ENCODE measurements around the gene SDF2L1.
"Not testable (repeated sequence)": the region's sequence is repeated elsewhere in the genome, so short reads cannot be mapped to it uniquely, and the experiment has no call there.

The SDF2L1 gene

DNA sequence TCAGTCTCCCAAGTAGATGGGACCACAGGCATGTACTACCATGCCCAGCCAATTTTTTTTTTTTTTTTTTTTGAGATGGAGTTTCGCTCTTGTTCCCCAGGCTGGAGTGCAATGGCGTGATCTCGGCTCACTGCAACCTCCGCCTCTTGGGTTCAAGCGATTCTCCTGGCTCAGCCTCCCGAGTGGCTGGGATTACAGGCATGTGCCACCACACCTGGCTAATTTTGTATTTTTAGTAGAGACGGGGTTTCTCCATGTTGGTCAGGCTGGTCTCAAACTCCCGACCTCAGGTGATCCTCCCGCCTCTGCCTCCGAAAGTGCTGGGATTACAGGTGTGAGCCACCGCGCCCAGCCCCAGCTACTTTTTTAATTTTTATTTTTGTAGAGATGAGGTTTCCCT is 36.7 kb downstream of the SDF2L1 start:
- not testable (repeated sequence) for DNase-seq (ENCODE audit: low spot score in 2 of 2); H3K4me1 Mint-ChIP-seq; H3K27ac Mint-ChIP-seq; H3K27me3 Mint-ChIP-seq; H3K4me3 Mint-ChIP-seq; ATAC-seq (ENCODE audit: low read depth); H3K9me3 Mint-ChIP-seq
- peaks cover 19% of the 10 kb centered on the region for H3K36me3 Mint-ChIP-seq

DNA sequence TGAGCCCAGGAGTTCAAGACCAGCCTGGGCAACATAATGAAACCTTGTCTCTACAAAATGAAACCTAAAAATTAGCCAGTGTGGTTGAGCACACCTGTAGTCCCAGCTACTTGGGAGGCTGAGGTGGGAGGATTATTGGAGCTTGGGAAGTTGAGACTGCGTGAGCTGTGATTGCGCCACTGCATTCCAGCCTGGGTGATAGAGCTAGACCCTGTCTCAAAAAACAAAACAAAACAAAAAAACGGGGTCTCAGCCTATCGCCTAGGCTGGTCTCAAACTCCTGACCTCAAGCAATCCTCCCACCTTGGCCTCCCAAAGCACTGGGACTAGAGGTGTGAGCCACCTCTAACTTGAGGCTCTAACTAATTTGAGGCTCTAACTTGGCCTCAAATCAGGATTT is 37.3 kb downstream of the SDF2L1 start:
- H3K27ac Mint-ChIP-seq = no peak overlapping the region
- H3K4me1 Mint-ChIP-seq = peaks cover 2% of the 10 kb centered on the region
- ATAC-seq (ENCODE audit: low read depth) = no peak
- no peak overlapping the region for H3K4me3 Mint-ChIP-seq
- H3K27me3 Mint-ChIP-seq = no peaks in the 10 kb centered on the region
- H3K36me3 Mint-ChIP-seq = peaks cover 15% of the 10 kb centered on the region
- DNase-seq (ENCODE audit: low spot score in 2 of 2) = no peak
- H3K9me3 Mint-ChIP-seq = no peaks in the 10 kb centered on the region

DNA sequence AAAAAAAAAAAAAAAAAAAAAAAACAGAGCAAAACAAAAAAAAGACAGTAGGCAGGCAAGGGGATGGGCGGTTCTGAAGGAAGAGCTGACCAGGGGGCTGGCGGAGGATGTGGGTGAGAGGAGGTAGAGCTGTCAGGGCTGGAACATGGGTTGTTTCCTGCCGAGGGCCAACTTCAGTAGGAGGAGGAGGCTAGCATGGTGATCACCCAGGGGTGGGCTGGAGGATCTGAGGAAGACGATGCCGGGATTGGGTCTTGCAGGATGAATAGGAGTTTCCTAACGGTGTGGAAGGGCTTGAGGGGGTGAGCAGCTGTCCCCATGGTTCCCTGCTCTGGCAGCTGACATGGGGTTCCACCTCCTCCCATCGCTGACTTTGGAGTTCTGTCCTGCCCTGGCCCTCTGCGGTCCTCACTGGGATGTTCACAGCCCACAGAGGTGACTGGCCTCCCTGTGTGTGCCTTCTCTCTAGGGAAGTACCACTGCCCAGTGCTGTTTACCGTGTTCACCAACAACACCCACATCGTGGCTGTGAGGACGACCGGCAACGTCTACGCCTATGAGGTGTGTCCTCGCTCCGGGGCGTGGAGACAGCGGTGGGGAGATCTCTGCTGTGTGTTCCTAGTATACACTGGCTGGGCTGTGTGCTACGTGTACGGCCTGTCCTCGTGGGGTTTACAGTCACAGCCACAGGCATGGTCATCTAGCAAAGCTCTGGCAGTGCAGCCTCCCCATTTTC is 38.9 kb downstream of the SDF2L1 start:
- Mint-ChIP-seq H3K4me1 (peaks cover 2% of the 10 kb centered on the region), H3K36me3 (peaks cover 12% of the 10 kb centered on the region), H3K9me3 (no peaks in the 10 kb centered on the region), H3K27ac (no peak overlapping the region), H3K27me3 (no peaks in the 10 kb centered on the region), H3K4me3 (no peak overlapping the region)
- DNase-seq (ENCODE audit: low spot score in 2 of 2) = no peak
- no peak for ATAC-seq (ENCODE audit: low read depth)

DNA sequence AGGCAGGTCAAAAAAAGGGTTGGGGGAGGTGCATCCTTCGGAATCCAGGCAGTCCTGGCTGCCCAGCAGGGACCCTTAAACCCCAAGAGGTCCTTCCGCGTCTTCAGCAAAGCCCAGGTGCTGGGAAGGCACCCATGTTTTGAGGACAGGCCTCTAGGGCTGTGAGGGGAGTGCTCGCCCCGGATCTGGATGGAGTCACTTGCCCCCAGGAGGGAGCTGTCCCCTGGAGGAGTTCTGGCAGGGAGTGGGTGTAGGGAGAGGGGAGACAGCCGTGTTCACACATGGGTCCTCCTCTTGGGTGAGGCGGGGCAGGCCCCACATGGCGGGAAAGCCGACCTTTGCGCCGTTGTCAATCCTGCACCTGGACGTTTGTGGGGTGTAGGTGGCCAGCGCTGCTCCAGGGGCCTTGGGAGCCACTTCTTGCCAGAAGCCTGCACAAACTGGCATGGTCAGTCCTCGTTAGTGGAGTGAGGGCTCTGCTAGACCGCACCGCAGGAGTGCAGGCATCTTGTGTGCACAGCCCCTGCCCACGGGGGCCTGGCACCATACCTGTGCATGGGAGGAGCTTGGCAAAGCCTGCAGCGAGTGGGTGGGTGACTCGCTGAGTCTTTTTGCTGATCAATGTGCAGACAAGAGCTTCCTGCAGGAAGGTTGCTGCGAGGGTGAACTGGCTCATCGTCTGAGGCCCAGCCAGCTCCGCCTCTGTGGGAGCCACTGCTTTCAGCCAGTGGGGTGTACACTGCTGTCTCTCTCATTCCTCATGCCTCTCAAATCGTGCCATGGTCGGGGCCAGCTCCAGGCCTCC is 39.7 kb downstream of the SDF2L1 start:
- H3K9me3 Mint-ChIP-seq = no peaks in the 10 kb centered on the region
- no peak for DNase-seq (ENCODE audit: low spot score in 2 of 2)
- H3K27ac Mint-ChIP-seq = no peak overlapping the region
- H3K36me3 Mint-ChIP-seq = peaks cover 11% of the 10 kb centered on the region
- H3K27me3 Mint-ChIP-seq = no peaks in the 10 kb centered on the region
- H3K4me1 Mint-ChIP-seq = peaks cover 2% of the 10 kb centered on the region
- H3K4me3 Mint-ChIP-seq = no peak overlapping the region
- no peak for ATAC-seq (ENCODE audit: low read depth)

DNA sequence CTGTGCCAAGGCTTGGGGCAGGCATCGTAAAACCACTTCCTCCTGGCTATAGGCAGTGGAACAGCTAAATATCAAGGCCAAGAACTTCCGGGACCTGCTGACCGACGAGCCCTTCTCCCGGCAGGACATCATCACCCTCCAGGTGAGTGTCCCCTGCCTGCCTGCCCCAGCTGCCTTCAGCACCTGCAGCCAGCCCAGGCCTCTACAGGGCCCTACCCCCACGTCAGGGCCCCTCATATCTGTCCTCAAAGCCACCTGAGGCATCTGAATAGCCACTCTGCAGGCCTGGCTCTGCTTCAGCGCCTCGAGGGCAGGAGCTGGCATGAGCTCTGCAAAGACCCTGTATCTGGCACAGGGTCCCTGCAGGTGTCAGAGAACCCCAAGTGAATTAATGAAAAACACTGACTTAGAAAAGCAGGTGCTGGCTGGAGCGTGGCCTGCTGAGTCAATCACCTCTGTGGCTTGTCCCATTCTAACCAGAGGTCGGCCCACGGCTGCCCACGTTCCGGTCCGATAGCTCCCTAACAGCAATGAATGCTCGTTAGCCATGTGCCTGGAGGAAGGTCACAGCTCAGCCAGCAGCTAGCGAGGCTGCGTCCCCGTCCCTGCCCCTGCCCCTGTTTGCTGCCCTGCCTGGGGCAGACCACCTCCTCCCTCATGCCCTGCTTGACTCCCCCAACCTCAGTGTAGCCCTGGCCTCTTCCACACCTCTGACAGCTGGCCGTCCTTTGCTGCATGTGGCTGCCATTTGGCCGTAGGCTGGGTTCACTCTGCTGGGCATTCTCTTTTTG is 40.5 kb downstream of the SDF2L1 start:
- H3K4me1 Mint-ChIP-seq = peaks cover 2% of the 10 kb centered on the region
- H3K27ac Mint-ChIP-seq = no peak overlapping the region
- no peaks in the 10 kb centered on the region for H3K27me3 Mint-ChIP-seq
- ATAC-seq (ENCODE audit: low read depth) (no peak), DNase-seq (ENCODE audit: low spot score in 2 of 2) (no peak)
- peaks cover 11% of the 10 kb centered on the region for H3K36me3 Mint-ChIP-seq
- no peaks in the 10 kb centered on the region for H3K9me3 Mint-ChIP-seq
- no peak overlapping the region for H3K4me3 Mint-ChIP-seq

DNA sequence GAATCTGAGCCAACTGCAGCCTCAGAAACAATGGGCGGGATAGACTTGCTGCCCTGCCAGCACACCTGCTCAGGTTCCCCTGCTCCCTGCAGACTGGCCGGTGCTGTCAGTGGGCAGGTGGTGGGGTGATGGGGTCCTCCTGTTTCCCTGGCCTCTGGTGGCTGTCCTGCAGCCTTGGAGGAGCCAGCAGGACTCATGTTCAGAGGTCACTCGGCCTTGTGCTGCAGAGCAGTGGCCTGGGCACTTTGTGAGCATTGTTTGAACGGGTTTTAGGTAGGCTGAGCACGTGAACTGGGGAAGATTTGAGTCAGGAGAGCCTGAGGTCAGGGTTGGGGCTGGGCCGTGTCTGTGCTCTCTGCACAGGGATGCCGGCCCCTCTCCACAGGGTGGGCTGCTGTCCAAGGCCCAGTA is 41.3 kb downstream of the SDF2L1 start:
- Mint-ChIP-seq H3K27me3 (no peaks in the 10 kb centered on the region), H3K4me3 (no peak overlapping the region), H3K27ac (no peak overlapping the region), H3K36me3 (peaks cover 11% of the 10 kb centered on the region), H3K9me3 (no peaks in the 10 kb centered on the region), H3K4me1 (peaks cover 2% of the 10 kb centered on the region)
- ATAC-seq (ENCODE audit: low read depth) = no peak
- DNase-seq (ENCODE audit: low spot score in 2 of 2) = no peak

DNA sequence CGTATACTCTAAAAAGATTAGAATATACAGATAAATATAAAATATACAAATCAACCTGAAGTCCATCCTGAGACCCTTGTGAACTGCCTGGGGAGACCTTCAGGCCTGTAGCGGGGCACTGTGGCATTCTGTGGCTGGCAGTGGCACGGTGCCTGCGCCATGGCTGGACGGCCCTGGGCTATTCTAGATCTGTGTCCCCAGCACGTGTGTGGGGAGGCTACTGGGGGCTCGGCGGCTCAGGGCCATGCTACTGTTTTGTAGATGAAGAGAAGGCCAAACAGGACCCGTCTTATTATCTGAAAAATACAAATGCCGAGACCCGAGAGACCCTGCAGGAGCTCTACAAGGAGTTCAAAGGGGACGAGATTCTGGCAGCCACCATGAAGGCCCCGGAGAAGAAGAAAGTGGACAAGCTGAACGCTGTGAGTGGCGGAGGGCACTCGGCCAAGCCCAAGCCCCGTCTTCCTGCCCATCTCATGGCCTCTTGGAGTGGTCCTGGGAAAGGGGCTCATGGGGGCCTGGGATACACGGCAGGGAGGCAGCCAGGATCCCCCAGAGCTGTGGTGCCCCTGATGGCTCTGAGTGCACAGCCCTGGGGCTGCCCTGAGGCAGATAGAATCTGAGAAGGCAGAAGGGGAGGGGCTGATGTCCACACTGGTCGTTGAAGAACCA is 42.5 kb downstream of the SDF2L1 start:
- Mint-ChIP-seq H3K4me3 (no peak overlapping the region), H3K4me1 (peaks cover 5% of the 10 kb centered on the region), H3K9me3 (no peaks in the 10 kb centered on the region), H3K27me3 (no peaks in the 10 kb centered on the region), H3K27ac (no peak overlapping the region), H3K36me3 (peaks cover 11% of the 10 kb centered on the region)
- no peak for ATAC-seq (ENCODE audit: low read depth)
- no peak for DNase-seq (ENCODE audit: low spot score in 2 of 2)

DNA sequence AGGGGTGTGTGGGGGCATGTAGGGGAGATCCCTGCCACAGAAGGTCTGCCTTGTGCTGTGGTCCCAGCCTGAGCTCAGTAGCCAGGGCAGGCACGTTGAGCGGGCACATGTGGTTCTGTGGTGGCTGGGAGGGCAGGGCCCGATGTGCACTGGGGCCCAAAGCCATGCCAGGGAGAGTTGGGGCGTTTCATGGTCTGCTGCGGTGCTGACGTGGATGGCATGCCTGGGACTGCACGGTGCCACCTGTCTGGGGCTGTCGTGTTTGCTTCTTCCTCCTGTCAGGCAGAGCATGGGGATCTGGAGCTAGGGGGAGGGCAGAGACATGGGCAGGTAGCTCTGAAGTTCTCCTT is 43.0 kb downstream of the SDF2L1 start:
- no peaks in the 10 kb centered on the region for H3K9me3 Mint-ChIP-seq
- no peak for ATAC-seq (ENCODE audit: low read depth)
- H3K4me1 Mint-ChIP-seq = peaks cover 5% of the 10 kb centered on the region
- H3K27ac Mint-ChIP-seq = no peak overlapping the region
- no peak overlapping the region for H3K4me3 Mint-ChIP-seq
- H3K36me3 Mint-ChIP-seq = peaks cover 11% of the 10 kb centered on the region
- DNase-seq (ENCODE audit: low spot score in 2 of 2) = no peak
- H3K27me3 Mint-ChIP-seq = no peaks in the 10 kb centered on the region

DNA sequence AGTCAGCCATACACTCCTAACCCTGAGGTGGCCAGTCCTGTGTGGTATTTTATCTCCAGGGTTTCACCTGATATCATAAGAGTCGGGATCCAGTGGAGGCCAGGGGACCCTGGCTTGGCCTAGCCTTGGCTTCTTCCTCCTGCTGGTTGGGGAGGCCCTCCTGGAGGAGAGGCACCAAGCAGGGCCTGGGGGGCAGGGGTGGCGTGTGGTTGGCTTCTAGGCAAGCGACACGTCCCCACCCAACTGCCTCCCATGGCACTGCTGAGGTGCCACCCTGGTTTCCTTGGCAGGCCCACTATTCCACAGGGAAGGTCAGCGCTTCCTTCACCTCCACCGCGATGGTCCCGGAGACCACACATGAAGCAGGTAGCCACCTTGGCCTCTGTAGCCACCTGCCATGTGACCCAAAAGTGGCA is 44.1 kb downstream of the SDF2L1 start:
- Mint-ChIP-seq H3K9me3 (no peaks in the 10 kb centered on the region), H3K36me3 (peaks cover 14% of the 10 kb centered on the region), H3K4me3 (no peak overlapping the region), H3K27ac (no peak overlapping the region), H3K4me1 (peaks cover 7% of the 10 kb centered on the region), H3K27me3 (no peaks in the 10 kb centered on the region)
- ATAC-seq (ENCODE audit: low read depth) (no peak), DNase-seq (ENCODE audit: low spot score in 2 of 2) (no peak)

DNA sequence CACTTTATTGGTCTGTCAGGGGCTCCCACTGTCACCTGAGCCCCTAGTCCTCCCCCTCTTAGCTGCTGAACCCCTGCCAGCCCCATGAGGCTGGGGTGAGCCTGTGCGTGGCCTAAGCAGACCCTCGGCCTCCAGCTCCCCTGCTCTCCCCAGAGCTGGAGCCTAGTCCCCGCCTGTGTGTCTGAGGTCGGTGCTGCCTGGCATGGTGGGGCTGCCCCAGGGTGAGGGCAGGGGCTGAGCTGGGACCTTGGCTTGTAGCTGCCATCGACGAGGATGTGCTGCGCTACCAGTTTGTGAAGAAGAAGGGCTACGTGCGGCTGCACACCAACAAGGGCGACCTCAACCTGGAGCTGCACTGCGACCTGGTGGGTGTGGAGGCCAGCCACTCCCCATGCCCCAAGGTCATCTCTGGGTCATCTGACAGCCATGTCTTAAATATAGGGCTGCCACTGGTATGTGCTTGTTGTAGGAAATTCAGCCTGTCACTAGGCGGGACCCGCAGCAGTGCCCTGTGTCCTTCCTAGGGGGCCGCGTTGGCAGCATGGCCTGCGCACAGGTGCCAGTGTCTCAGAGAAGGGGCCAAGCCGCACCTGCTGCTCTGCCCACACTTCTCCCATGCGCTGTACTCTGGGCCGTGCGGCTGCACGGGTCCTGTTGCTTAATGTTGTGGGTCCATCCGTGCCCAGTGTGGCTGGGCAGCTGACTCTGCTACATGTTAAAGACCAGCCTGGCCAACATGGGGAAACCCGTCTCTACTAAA is 44.7 kb downstream of the SDF2L1 start:
- peaks cover 16% of the 10 kb centered on the region for H3K36me3 Mint-ChIP-seq

DNA sequence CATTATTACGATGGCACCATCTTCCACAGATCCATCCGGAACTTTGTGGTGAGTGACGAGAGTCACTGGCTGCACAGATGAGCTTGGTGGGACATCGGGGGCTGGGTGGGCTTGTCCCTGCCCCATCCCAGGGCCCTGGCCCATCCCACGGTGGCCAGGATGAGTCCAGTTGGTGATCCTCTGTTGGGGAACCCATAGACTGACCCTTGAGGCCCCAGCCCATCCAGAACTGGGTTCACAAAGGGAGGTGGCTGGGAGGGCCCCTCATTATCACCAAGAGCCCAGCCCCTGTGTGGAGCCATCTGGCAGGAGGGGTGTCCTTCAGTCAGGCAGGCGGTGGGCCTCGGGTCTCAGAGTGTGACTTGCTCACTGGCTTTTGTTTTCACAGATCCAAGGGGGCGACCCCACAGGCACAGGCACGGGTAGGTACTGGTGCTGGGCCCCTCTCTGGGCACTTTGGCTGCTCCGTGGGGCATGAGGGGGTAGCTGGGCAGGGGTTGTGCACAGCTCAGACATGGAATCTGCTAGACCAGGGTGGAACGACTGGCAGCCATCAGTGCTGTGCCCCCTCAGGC is 45.7 kb downstream of the SDF2L1 start:
- Mint-ChIP-seq H3K9me3 (no peaks in the 10 kb centered on the region), H3K27ac (peak overlapping the region; percentile 28), H3K27me3 (no peaks in the 10 kb centered on the region), H3K36me3 (peaks cover 16% of the 10 kb centered on the region), H3K4me1 (peaks cover 6% of the 10 kb centered on the region), H3K4me3 (no peak overlapping the region)
- DNase-seq (ENCODE audit: low spot score in 2 of 2) (no peak), ATAC-seq (ENCODE audit: low read depth) (no peak)

More for the DNA sequence above, 44.7 kb downstream of the SDF2L1 start:
- ATAC-seq (ENCODE audit: low read depth) = no peak
- Mint-ChIP-seq H3K9me3 (no peaks in the 10 kb centered on the region), H3K4me1 (peaks cover 6% of the 10 kb centered on the region), H3K4me3 (no peak overlapping the region), H3K27ac (no peak overlapping the region), H3K27me3 (no peaks in the 10 kb centered on the region)
- DNase-seq (ENCODE audit: low spot score in 2 of 2) = no peak

DNA sequence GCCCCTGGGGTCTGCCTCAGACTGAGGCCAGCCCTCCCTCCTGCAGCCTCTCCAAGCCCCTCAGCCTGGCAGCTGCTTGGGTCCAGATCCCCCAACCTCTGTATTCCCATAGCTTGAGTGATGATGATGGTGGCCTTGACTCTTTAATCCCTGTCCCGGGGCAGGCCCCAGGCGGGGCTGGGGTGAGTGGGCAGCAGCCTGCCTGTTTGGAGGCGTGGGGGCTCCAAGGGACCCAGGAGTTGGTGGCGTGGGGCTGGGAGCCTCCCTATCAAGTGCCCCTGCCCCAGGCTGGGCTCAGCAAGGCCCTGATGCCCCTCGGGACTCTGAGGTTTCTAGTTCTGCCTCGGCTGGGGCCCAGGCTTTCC is 46.2 kb downstream of the SDF2L1 start:
- H3K4me3 Mint-ChIP-seq = no peak overlapping the region
- peak; percentile 19 for ATAC-seq (ENCODE audit: low read depth)
- no peaks in the 10 kb centered on the region for H3K9me3 Mint-ChIP-seq
- H3K4me1 Mint-ChIP-seq = peaks cover 6% of the 10 kb centered on the region
- no peaks in the 10 kb centered on the region for H3K27me3 Mint-ChIP-seq
- peak overlapping the region; percentile 28 for H3K27ac Mint-ChIP-seq
- peaks cover 18% of the 10 kb centered on the region for H3K36me3 Mint-ChIP-seq
- DNase-seq (ENCODE audit: low spot score in 2 of 2) = no peak

Data from memory B cell (primary cell).